ENCODE data around the gene IFI27L2.
"Not testable (repeated sequence)": the region's sequence is repeated elsewhere in the genome, so short reads cannot be mapped to it uniquely, and the experiment has no call there.

The IFI27L2 gene

DNA sequence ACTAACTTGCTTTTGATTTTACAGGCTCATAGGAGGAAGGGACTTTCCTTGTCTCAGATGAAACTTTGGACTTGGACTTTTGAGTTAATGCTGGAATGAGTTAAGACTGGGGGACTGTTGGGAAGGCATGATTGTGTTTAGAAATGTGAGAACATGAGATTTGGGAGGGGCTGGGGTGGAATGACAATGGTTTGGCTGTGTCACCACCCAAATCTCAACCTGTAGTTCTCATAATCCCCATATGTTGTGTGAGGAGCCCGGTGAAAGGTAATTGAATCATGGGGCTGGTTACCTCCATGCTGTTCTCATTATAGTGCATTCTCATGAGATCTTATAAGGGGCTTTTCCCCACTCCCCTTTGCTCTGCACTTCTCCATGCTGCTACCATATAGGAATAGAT lies 26.7 kb upstream of the IFI27L2 start:
- H3K4me1 ChIP-seq (ENCODE audit: control insufficient read depth in 1 of 2, insufficient read depth in 2 of 2, low read length in 2 of 2); H3K27me3 ChIP-seq (ENCODE audit: control insufficient read depth in 1 of 2, insufficient read depth in 2 of 2, low read length in 2 of 2); H3K36me3 ChIP-seq (ENCODE audit: control insufficient read depth in 1 of 2, insufficient read depth in 2 of 2, low read length in 2 of 2); H3K9me3 ChIP-seq (ENCODE audit: control insufficient read depth in 1 of 2, low read length in 2 of 2); H3K4me3 ChIP-seq (ENCODE audit: low read depth in 1 of 2, low read length in 2 of 2); H3K27ac ChIP-seq (ENCODE audit: low read depth, low read length); H3K9ac ChIP-seq (ENCODE audit: low read depth in 1 of 2, low read length in 2 of 2): not testable (repeated sequence)

DNA sequence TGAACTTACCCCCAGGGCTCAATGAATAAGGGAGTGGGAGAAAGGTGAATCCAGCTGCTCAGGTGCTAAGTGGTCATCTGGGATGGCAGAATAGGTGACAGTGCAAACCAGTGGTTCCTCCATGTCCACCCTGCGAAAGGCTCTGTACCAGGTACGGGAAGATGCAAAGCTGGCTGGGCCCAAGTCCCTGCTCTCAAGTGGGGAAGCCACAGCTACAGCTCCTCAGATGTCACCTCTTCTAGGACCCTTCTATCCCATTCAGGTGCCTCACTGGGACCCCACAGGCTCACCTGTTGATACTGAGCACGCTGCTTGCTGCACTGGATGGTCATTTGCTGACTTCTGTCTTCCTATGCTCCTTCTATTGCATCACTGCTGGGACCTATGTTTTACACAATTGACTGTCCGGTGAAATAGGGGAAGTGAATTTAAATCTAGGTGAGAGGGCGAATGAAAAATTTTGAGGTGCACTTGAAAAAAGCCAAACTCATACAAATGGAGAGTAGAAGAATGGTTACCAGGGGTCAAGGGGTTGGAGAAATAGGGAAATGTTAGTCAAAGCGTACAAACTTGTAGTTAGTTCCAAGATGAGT lies 24.4 kb upstream of the IFI27L2 start:
- Histone ChIP-seq H3K36me3 (ENCODE audit: control insufficient read depth in 1 of 2, insufficient read depth in 2 of 2, low read length in 2 of 2) (no peaks in the 10 kb centered on the region), H3K4me3 (ENCODE audit: low read depth in 1 of 2, low read length in 2 of 2) (no peak overlapping the region), H3K27me3 (ENCODE audit: control insufficient read depth in 1 of 2, insufficient read depth in 2 of 2, low read length in 2 of 2) (peaks cover 0 to 4% of the 10 kb centered on the region in 2 donors), H3K27ac (ENCODE audit: low read depth, low read length) (no peak overlapping the region), H3K9me3 (ENCODE audit: control insufficient read depth in 1 of 2, low read length in 2 of 2) (no peaks in the 10 kb centered on the region), H3K9ac (ENCODE audit: low read depth in 1 of 2, low read length in 2 of 2) (no peak overlapping the region), H3K4me1 (ENCODE audit: control insufficient read depth in 1 of 2, insufficient read depth in 2 of 2, low read length in 2 of 2) (no peaks in the 10 kb centered on the region)

- Histone ChIP-seq H3K4me3 (ENCODE audit: low read depth in 1 of 2, low read length in 2 of 2) (no peak overlapping the region), H3K27me3 (ENCODE audit: control insufficient read depth in 1 of 2, insufficient read depth in 2 of 2, low read length in 2 of 2) (peaks cover 0 to 4% of the 10 kb centered on the region in 2 donors), H3K9ac (ENCODE audit: low read depth in 1 of 2, low read length in 2 of 2) (no peak overlapping the region), H3K36me3 (ENCODE audit: control insufficient read depth in 1 of 2, insufficient read depth in 2 of 2, low read length in 2 of 2) (no peaks in the 10 kb centered on the region), H3K27ac (ENCODE audit: low read depth, low read length) (no peak overlapping the region), H3K9me3 (ENCODE audit: control insufficient read depth in 1 of 2, low read length in 2 of 2) (no peaks in the 10 kb centered on the region), H3K4me1 (ENCODE audit: control insufficient read depth in 1 of 2, insufficient read depth in 2 of 2, low read length in 2 of 2) (no peaks in the 10 kb centered on the region)
Measured at GRCh38 chr14:94152676-94153075, 23.3 kb upstream of the IFI27L2 start.

GRCh38 chr14:94145902-94146527 lies 16.6 kb upstream of the IFI27L2 start:
- H3K4me3 ChIP-seq (ENCODE audit: low read depth in 1 of 2, low read length in 2 of 2) = no peak overlapping the region
- H3K9me3 ChIP-seq (ENCODE audit: control insufficient read depth in 1 of 2, low read length in 2 of 2) = no peaks in the 10 kb centered on the region
- H3K4me1 ChIP-seq (ENCODE audit: control insufficient read depth in 1 of 2, insufficient read depth in 2 of 2, low read length in 2 of 2) = no peaks in the 10 kb centered on the region

GRCh38 chr14:94144765-94145164 lies 15.4 kb upstream of the IFI27L2 start:
- H3K27me3 ChIP-seq (ENCODE audit: control insufficient read depth in 1 of 2, insufficient read depth in 2 of 2, low read length in 2 of 2) = no peaks in the 10 kb centered on the region
- no peak overlapping the region for H3K9ac ChIP-seq (ENCODE audit: low read depth in 1 of 2, low read length in 2 of 2)
- no peaks in the 10 kb centered on the region for H3K4me1 ChIP-seq (ENCODE audit: control insufficient read depth in 1 of 2, insufficient read depth in 2 of 2, low read length in 2 of 2)
- no peak overlapping the region for H3K4me3 ChIP-seq (ENCODE audit: low read depth in 1 of 2, low read length in 2 of 2)
- no peaks in the 10 kb centered on the region for H3K9me3 ChIP-seq (ENCODE audit: control insufficient read depth in 1 of 2, low read length in 2 of 2)
- H3K36me3 ChIP-seq (ENCODE audit: control insufficient read depth in 1 of 2, insufficient read depth in 2 of 2, low read length in 2 of 2) = no peaks in the 10 kb centered on the region
- no peak overlapping the region for H3K27ac ChIP-seq (ENCODE audit: low read depth, low read length)

More at GRCh38 chr14:94145902-94146527, 16.6 kb upstream of the IFI27L2 start:
- no peaks in the 10 kb centered on the region for H3K36me3 ChIP-seq (ENCODE audit: control insufficient read depth in 1 of 2, insufficient read depth in 2 of 2, low read length in 2 of 2)
- H3K9ac ChIP-seq (ENCODE audit: low read depth in 1 of 2, low read length in 2 of 2) = no peak overlapping the region
- H3K27ac ChIP-seq (ENCODE audit: low read depth, low read length) = no peak overlapping the region
- no peaks in the 10 kb centered on the region for H3K27me3 ChIP-seq (ENCODE audit: control insufficient read depth in 1 of 2, insufficient read depth in 2 of 2, low read length in 2 of 2)

DNA sequence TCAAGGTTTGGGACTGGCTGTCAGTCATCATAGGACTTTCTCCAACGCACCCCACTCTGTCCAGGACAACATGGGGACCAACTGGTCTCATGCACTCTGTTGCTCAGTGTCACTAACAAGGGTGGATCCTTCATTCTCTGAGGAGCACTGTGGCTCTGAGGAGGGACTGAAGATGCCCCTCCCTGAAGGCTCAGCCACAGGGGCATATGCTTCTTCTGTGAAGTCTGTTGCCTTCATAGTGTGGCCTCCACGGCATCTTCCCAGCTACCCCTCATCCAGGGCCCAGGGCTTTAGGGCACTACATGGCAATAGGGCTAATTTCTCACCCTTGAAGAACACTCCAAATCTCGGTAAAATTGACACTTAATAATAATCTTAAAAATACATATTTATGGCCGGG lies 14.3 kb upstream of the IFI27L2 start:
- H3K9me3 ChIP-seq (ENCODE audit: control insufficient read depth in 1 of 2, low read length in 2 of 2) = no peaks in the 10 kb centered on the region
- H3K36me3 ChIP-seq (ENCODE audit: control insufficient read depth in 1 of 2, insufficient read depth in 2 of 2, low read length in 2 of 2) = no peaks in the 10 kb centered on the region
- H3K4me3 ChIP-seq (ENCODE audit: low read depth in 1 of 2, low read length in 2 of 2) = no peak overlapping the region
- H3K9ac ChIP-seq (ENCODE audit: low read depth in 1 of 2, low read length in 2 of 2) = no peak overlapping the region
- H3K4me1 ChIP-seq (ENCODE audit: control insufficient read depth in 1 of 2, insufficient read depth in 2 of 2, low read length in 2 of 2) = no peaks in the 10 kb centered on the region
- no peak overlapping the region for H3K27ac ChIP-seq (ENCODE audit: low read depth, low read length)
- no peaks in the 10 kb centered on the region for H3K27me3 ChIP-seq (ENCODE audit: control insufficient read depth in 1 of 2, insufficient read depth in 2 of 2, low read length in 2 of 2)

DNA sequence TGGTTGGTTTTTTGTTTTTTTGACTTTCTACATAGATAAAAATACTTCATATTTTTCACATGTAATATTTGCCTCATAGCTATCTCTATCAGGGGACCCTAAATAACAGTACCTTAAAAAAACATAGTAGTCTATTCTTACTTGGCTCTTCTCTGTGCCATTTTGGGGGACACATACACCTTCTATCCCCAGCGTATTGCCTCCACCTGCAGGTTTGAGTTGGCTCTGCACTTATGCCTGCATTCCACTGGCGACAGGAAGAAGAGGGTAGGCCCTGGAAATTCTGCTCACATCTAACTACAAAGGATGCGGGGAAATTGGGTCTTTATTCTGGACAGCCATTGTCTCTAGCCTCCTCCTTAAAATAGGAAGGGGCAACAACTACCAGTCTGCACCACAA lies 13.8 kb upstream of the IFI27L2 start:
- Histone ChIP-seq H3K36me3 (ENCODE audit: control insufficient read depth in 1 of 2, insufficient read depth in 2 of 2, low read length in 2 of 2) (no peaks in the 10 kb centered on the region), H3K27ac (ENCODE audit: low read depth, low read length) (no peak overlapping the region), H3K4me1 (ENCODE audit: control insufficient read depth in 1 of 2, insufficient read depth in 2 of 2, low read length in 2 of 2) (no peaks in the 10 kb centered on the region), H3K4me3 (ENCODE audit: low read depth in 1 of 2, low read length in 2 of 2) (no peak overlapping the region), H3K9ac (ENCODE audit: low read depth in 1 of 2, low read length in 2 of 2) (no peak overlapping the region), H3K27me3 (ENCODE audit: control insufficient read depth in 1 of 2, insufficient read depth in 2 of 2, low read length in 2 of 2) (peaks cover 0 to 2% of the 10 kb centered on the region in 2 donors), H3K9me3 (ENCODE audit: control insufficient read depth in 1 of 2, low read length in 2 of 2) (no peaks in the 10 kb centered on the region)

DNA sequence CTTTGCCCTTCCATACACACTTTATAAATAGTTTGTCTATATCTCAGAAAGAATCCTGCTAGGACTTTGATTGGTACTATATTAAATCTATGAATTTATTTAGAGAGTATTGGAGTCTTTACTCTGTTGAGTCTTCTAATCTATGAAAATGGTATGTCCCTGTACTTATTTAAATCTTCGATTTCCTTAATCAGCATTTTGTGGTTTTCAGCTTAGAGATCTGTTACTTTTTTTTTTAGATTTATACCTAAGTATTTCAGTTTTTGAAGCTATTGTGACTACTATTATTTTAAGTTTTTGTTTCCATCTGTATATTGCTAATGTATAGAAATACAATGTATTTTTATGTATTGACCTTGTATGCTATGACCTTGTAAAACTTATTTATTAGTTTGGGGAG lies 13.4 kb upstream of the IFI27L2 start:
- no peaks in the 10 kb centered on the region for H3K4me1 ChIP-seq (ENCODE audit: control insufficient read depth in 1 of 2, insufficient read depth in 2 of 2, low read length in 2 of 2)

GRCh38 chr14:94142247-94142646 lies 12.8 kb upstream of the IFI27L2 start:
- Histone ChIP-seq H3K4me3 (ENCODE audit: low read depth in 1 of 2, low read length in 2 of 2) (no peak overlapping the region), H3K4me1 (ENCODE audit: control insufficient read depth in 1 of 2, insufficient read depth in 2 of 2, low read length in 2 of 2) (no peaks in the 10 kb centered on the region), H3K9me3 (ENCODE audit: control insufficient read depth in 1 of 2, low read length in 2 of 2) (no peaks in the 10 kb centered on the region), H3K27me3 (ENCODE audit: control insufficient read depth in 1 of 2, insufficient read depth in 2 of 2, low read length in 2 of 2) (peaks cover under 1 to 3% of the 10 kb centered on the region in 2 donors), H3K27ac (ENCODE audit: low read depth, low read length) (no peak overlapping the region), H3K9ac (ENCODE audit: low read depth in 1 of 2, low read length in 2 of 2) (no peak overlapping the region), H3K36me3 (ENCODE audit: control insufficient read depth in 1 of 2, insufficient read depth in 2 of 2, low read length in 2 of 2) (no peaks in the 10 kb centered on the region)

More for the DNA sequence above, 13.4 kb upstream of the IFI27L2 start:
- H3K36me3 ChIP-seq (ENCODE audit: control insufficient read depth in 1 of 2, insufficient read depth in 2 of 2, low read length in 2 of 2) = no peaks in the 10 kb centered on the region
- no peak overlapping the region for H3K4me3 ChIP-seq (ENCODE audit: low read depth in 1 of 2, low read length in 2 of 2)
- peaks cover 0 to 3% of the 10 kb centered on the region in 2 donors for H3K27me3 ChIP-seq (ENCODE audit: control insufficient read depth in 1 of 2, insufficient read depth in 2 of 2, low read length in 2 of 2)
- H3K9ac ChIP-seq (ENCODE audit: low read depth in 1 of 2, low read length in 2 of 2) = no peak overlapping the region
- H3K27ac ChIP-seq (ENCODE audit: low read depth, low read length) = no peak overlapping the region
- no peaks in the 10 kb centered on the region for H3K9me3 ChIP-seq (ENCODE audit: control insufficient read depth in 1 of 2, low read length in 2 of 2)

GRCh38 chr14:94139421-94139820 lies 10.0 kb upstream of the IFI27L2 start:
- H3K27ac ChIP-seq (ENCODE audit: low read depth, low read length) = no peak overlapping the region
- H3K27me3 ChIP-seq (ENCODE audit: control insufficient read depth in 1 of 2, insufficient read depth in 2 of 2, low read length in 2 of 2) = peaks cover 3 to 6% of the 10 kb centered on the region in 2 donors
- H3K4me1 ChIP-seq (ENCODE audit: control insufficient read depth in 1 of 2, insufficient read depth in 2 of 2, low read length in 2 of 2) = no peaks in the 10 kb centered on the region

More at GRCh38 chr14:94139421-94139820, 10.0 kb upstream of the IFI27L2 start:
- Histone ChIP-seq H3K4me3 (ENCODE audit: low read depth in 1 of 2, low read length in 2 of 2) (no peak overlapping the region), H3K9me3 (ENCODE audit: control insufficient read depth in 1 of 2, low read length in 2 of 2) (no peaks in the 10 kb centered on the region), H3K36me3 (ENCODE audit: control insufficient read depth in 1 of 2, insufficient read depth in 2 of 2, low read length in 2 of 2) (no peaks in the 10 kb centered on the region), H3K9ac (ENCODE audit: low read depth in 1 of 2, low read length in 2 of 2) (no peak overlapping the region)
